Esophagus mucosa (tissue), 1 donor: ENCODE measurements around the gene SMOC1. TPM values are rescaled to one million over a fixed set of nuclear protein-coding genes. Genes with fewer than 3 reads are reported as not detected.
A peak's percentile ranks its signal among the peaks of the same experiment; 100 is the strongest.

Experiments used
- ATAC-seq: fragments of 200-7000 bp; cut with Tn5 transposase; one replicate; pipeline ENCODE4 v1.9.1; 2020
- total RNA-seq: library from RNA; stranded (reverse); gene quantifications from one replicate; pipeline ENCODE4 v1.2.4, GENCODE V29; 2023
- donor health status: DM: yes; HTN: yes; CAD: no.

SMOC1 gene
- total RNA-seq, 1 donor from 2014 or later: 0.12 TPM

DNA sequence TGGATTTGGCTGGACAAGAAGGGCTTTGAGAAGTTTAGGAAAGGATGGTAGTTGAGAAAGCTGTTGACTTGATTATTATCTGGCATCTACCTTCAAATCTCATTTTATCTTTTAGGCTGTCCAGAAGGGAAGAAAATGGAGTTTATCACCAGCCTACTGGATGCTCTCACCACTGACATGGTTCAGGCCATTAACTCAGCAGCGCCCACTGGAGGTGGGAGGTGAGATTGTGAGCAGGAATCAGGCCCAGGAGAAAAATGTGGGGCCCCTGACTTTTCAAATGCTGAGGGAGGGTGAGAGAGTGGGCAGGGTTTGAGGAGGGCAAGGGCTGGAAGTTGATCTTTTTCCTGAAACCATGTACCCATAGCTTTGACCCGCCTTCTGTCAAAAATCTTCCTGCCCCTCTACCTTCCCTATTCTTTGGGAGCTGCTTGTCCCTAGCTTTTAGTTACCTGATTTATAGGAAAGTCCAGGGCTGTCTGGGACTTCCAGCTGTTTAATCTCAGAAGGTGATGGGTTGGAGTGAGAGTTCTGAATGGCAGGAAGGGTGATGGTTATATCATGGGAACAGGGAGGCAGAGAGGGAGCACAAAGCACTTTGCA lies 134.2 kb downstream of the SMOC1 start:
- ATAC-seq: no peak

DNA sequence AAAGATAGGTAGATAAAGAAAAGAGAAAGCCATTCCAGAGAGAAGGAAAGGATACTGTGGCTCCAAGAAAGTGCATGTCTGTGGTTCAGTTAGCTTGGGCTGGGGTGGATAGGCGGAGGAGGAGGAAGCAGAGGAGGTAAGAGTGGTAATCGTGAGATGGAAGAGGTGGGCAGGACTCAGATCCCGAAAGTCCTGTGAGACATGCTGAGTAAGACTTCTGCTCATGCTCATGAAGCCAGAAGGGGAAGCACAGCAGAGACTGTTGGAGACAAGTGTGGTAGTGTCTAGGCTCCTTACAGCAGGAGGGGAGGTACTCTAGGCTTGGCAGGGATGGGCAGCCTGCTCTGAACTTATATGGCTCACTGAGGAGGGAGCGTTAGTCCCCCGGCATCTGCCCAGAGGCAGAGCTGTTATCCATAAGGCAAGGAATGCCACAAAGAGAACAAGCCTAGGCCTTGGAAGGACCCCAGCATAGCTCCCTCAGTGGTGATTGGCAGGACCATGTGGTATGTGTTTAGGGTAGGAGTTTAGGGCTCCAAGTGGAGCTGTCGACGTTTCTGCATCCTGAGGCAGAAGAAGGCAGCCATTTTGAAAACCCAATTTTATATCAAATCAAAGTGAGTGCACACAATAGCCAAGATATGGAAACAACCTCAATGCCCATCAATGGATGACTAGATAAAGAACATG lies 135.3 kb downstream of the SMOC1 start:
- no peak for ATAC-seq

DNA sequence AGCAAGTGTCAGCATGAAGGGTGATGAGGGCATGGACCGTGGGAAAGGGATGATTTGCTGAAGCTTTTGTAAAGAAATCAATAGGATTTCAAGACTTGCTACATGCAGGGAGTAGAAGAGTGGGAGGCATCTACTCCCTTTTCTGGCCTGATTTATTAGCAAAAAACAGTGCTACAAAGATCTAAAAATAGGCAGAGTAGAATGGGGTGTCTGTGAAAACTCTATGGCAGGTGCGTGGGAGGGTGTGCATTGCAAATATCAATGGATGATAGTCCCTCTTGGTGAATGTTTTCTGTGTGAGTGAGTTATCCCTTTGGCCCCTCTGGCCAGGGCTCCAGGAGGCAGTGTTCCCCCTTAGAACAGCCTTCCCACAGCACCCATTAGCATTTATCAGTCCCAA lies 139.0 kb downstream of the SMOC1 start:
- ATAC-seq: no peak

DNA sequence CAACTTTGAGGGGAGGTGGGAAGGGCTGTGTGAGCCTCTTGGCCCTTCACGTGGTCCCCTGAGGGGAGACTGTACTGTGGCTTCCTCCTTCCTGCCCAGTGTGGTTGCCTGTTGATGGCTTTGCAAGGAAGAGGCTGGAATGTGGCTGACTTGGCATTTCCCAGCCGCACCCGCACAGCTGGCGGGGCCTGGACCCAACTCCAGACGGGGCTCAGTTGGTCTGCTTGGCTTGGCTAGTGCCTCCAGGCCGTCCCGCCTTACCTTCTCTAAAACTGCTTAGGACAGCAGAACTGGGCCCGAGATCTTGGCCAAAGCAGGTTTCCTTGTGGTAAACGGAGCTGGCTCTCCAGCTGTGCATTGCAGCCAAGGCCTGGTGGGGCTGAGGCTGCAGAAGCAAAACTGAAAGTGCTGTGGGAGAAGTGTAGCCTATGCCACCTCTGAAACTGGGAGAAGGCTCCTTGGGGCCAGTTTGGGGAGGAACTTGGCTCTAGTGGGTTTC lies 139.5 kb downstream of the SMOC1 start:
- peak; percentile 61 for ATAC-seq

DNA sequence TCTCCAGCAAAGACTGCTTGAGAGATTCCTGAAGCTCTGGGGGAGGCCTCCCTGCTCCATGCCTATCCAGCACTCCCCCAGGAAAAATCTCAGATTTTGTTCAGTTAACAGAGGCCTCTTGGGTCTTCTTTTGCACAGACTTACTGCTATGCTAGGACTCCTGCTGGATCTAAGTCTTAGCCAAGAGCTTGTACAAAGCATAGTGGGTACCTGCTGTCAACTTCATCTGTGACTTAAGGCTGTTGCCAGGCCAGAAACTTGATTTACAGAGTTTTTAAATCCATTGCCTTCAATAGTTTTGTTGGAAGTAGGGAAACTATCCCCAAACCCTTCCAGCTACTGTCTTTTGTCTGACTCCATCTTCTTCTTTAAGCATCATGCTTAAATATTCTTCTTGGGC lies 140.5 kb downstream of the SMOC1 start:
- no peak for ATAC-seq

DNA sequence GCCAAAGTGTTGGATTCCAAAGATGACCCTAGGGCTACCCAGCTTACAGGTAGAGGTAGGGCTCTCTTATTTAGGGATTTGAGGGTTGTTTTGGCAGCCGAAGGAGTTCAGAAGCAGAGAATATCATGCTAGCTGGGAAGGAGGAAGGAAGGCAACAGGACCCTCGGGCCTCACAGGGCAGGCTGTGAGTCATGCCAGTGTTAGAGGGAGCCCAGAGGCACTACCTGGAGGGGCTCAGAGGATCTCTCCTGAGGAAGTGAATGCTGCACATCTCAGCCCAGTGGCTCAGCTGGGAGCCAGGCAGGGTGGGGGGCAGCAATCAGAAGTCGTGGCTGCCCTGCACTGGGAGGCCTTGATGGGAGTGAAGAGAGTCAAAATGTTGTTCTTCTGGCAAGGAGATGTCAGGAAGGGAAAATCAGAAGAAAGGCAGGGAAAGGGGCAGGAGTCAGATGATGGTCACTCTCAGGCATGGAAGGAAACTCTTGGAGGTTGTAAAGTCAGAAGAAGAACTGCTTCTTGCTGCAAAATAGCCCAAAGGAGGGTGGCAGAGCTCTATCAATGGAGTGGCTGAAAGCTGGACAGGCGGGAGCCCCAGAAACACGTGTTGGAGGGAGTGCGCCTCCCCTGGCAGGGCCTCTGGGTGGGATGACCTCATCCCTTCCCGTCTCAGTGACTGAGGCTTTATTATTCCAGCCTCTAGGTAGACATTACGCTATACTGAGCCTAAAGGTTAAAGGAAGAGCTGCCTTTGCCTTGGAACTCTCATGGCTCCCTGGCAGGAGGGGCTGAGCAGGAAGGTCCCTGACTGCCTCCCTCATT lies 141.3 kb downstream of the SMOC1 start:
- ATAC-seq: no peak

DNA sequence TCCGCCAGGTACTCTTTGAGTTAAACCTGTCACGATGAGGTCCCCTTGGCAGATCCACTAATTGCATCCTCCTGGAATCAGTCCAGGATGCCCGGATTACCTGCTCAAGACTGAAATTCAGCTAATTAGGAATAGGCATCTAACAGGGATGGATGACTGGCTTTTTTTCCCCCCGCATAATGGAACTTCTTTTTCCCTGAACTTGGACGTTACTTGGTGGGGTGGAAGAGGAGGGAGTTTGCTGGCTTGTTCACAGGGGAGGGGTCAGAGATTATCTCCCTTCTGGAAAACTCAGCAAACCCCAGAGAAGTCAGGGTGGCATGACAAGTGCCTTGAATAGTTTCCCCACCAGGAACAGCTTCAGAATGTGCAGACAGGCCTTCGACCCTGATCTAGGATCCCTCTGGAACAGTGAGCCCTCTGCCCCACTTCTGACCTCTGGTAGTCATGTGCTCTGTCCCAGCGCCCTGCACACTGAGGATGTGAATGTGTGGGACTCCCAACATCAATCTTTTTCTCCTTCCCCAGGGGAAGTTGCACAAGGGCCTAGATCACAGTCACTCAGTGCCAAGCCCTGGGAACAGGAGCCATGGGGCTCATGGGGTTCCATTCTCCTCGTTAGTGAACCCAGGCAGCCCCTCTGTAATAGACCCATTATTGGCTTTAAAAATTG lies 142.5 kb downstream of the SMOC1 start:
- no peak for ATAC-seq

DNA sequence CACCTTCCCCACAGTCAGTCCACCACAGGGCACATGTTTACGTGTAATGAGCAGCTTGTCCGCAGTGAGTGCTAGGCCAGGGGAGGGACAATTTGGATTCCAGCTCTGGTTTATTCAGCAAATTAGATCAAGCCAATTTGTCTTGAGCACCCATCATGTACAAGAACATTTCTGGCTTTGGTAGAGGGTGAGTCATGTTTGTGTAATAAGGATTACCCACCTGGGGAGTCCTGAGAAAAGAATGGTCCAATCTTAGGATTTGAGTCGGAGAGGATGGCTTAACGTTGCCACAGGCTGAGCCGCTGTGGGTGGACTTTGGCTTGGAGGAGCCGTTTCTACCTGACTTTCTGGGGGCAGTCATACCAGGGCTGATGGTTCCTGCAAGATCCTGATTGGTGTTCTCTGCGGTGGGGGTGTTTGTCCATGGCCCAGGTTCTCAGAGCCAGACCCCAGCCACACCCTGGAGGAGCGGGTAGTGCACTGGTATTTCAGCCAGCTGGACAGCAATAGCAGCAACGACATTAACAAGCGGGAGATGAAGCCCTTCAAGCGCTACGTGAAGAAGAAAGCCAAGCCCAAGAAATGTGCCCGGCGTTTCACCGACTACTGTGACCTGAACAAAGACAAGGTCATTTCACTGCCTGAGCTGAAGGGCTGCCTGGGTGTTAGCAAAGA lies 143.7 kb downstream of the SMOC1 start:
- ATAC-seq: no peak

DNA sequence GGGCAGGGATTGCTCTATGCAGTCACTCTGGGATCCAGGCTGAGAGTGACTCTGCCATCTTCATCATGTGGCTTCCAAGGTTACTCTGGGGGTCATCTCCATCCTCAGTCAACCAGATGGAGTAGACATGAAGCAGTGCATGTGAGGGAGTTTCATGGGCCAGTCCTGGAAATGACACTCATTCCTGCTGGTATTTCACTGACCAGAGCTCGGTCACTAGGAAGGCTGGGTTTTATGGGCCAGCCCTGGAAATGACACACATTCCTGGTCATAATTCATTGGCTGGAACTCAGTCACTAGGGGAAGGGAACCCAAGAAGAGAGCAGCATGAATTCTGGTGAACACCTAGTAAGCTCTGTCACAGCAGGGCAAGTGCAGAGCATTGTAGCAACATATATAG lies 144.7 kb downstream of the SMOC1 start:
- no peak for ATAC-seq

DNA sequence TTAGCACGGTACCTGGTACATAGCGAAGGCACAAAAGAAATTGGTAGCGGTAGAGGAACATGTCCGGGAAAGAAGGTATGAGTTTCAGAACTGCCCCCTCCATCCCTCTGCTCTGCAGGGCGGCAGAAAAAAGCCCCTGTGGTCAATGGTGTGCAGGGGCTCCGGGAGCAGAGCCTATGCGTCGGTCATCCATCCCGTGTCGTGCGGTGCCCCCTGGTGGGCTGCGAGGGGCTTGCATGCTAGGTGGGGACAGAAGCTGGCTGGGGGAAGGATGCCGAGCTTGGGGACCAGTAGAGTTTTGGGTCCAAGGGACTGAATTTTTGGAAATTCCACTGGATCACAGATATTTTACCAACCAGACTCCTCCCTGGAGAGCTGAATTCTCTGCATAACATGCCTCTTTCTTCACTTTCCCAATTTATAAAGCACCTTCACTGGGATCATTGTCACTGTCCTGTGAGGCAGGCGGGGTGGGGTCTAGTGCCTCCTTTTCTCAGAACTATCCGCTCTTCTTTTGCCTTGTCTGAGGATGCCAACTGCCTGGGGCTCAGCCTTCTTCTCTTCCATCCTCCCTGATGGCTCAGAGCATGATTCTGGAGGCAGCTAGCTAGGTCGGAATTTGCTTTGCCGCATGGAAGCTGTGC lies 148.7 kb downstream of the SMOC1 start:
- peak; percentile 62 for ATAC-seq

DNA sequence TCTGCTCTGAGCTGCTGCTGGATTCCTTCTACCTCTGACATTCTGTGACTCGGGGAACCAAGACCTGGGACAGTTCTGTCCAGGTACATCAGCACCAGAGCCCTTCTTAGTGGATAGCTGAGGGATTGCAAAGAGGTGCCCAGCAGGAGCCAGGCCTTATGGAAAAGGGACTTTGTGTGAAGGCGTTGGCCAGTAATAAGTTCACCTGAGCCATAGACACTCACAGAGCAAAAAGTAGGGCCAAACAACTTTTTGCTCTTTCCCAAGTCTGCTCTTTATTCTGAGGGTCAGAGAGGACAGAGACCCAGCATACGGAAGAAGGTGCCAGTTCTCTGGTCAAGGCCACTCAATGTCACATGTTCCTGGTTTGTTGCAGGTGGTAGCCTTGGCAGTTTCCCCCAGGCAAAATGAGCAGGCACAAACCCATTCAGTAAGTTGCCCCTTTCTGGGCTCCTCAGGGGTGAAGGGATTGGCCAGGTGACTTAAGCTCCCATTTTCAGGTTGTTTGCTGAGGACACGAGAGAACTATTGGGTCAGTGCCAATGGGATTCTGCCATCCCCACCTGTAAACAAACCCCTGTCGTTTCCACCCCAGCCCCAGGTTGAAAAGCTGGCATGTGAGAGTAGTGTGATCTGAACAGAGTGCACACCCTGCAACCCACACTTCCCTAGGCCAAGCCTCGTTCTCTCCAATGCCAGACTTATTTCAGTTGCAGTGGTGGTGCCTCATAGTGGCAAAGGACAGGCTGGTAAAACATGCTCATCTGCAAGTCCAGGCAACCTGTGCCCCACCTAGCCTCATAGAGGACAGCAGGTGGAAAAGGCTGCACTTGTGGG lies 150.3 kb downstream of the SMOC1 start:
- ATAC-seq: no peak

DNA sequence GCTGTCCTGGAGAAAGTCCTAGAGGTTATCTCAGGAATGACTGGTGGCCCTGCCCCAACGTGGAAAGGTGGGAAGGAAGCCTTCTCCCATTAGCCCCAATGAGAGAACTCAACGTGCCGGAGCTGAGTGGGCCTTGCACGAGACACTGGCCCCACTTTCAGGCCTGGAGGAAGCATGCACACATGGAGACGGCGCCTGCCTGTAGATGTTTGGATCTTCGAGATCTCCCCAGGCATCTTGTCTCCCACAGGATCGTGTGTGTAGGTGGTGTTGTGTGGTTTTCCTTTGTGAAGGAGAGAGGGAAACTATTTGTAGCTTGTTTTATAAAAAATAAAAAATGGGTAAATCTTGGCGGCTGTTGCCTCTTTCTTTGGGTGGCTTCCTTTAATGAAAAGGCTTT lies 152.8 kb downstream of the SMOC1 start:
- no peak for ATAC-seq

DNA sequence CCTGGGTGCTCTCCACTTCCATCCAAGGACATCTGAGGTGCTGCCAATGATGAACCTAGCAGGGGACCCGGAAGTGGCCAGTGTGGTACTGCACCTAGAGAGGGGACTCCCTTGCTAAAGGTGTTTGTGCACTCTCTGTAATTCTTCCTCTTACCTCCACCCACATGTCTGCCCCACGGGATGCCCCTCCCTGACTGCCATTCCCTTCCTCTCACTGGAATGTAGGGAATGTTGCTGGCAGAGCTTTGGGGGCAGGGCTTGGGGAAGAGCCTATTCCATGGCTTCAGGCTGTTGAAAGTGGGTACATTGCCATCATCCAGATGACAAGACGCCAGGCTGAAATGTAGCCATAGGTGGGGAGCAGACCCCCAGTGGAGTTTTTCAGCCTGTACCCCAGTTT lies 153.2 kb downstream of the SMOC1 start:
- no peak for ATAC-seq

DNA sequence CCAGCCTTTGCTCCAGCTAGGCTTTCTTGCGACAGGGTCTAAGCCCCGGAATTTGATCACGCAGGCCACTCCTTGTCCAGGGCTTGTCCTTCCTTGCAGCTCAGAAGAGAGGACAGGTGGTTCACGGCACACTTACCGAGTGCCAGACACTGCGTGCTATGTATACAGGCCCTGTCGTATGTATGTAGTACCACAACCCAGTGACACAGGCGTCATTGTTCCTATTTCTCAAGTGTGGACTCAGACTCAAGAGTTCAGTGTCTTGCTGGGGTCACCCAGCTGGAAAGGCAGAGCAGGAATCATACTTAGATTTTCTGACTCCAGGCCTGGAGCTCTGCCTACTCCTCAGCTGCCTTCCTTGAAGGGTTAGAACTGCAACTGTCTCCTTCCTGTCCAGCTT lies 153.9 kb downstream of the SMOC1 start:
- no peak for ATAC-seq

DNA sequence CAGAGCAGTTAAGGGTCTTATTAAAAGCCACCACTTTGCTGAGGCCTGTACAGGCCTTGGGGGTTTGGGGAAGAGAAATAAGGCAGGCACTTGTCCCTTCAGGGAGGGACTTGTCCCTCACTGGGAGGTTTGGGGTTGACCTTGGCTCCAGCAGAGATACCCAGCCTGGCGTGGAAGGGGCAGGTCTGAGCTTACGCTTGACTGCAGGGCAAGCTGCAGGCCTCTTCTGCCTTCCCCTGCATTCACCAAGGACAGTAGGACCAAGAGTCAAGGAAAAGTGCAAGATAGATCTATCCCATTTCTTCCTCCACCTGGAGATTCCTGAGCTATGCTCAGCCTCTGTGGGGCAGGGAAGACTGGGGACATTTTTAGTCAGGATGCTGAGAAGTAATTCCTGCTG lies 154.3 kb downstream of the SMOC1 start:
- no peak for ATAC-seq

DNA sequence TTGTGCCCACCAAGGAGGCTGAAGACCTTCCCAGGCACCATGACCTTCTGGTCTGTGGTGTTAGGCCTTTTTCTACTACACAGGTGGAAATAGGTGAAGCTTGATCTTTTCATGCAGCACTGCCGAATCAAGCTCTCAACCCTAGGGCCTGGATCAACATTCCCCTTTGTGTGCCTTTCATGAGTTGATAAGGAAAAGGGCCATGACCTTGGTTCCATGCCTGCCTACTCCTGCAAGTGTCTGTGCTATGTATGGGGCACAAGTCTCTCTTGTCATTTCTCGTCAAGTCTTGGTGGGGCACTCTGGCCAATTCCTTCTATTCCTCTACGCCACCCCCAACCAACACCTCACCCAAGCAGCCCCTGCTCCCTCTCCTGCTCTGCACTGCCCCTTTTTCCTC lies 155.0 kb downstream of the SMOC1 start:
- no peak for ATAC-seq

DNA sequence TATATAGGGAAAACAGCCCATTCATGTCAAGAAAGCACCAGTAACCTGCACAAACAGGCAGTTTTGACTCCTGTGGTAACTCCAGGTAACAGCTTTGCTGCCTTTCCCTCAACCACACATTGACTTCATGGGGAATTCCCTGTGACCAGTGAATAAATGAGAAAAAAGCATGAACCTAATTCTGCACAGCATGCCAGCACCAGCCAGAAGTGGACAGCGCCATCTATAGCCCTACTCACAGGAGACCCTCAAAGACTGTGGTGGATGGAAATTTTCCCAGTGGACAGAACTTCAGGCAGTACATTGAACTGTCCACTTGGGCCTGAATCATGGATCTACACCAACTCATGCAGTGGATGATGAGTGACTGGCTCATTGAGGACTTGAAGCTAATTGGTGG lies 157.4 kb downstream of the SMOC1 start:
- no peak for ATAC-seq

DNA sequence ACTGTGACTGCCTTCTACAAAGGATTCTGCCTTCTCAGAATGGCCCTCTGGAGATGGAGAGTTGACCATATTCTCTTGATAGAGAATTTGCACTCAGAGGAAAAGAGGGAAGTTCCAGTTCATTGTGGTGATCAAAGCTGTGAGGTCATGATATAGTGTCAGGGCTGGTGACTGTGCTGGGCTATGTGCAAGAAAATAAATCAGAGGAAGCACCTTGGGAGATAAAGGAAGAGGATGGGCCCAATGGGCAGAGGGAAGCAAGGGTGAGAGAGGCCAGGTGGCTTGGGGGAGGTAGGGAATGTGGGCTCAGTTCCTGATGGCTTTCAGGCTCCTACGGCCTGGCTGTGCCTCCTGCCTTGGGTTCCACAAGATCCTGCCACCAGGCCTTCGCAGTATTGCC lies 163.8 kb downstream of the SMOC1 start:
- no peak for ATAC-seq

DNA sequence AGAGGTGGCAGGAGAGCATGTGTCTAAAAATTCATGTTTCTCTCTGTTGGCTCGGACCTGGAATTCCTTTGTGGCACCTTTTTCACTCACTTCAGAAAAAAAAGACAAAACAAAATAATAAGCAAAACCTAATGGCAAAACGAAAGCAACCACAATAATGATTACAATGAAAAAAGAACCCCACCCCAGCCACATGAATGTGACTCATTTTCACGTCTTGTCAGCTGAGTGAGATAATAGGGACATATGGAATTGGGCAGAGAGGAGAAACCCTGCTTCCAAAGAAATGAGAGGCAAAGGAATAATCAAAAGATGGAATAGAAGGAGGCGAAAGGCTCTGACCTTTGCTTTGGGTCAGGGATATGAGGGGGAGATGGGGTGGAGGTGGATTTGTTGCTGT lies 166.1 kb downstream of the SMOC1 start:
- ATAC-seq: no peak

DNA sequence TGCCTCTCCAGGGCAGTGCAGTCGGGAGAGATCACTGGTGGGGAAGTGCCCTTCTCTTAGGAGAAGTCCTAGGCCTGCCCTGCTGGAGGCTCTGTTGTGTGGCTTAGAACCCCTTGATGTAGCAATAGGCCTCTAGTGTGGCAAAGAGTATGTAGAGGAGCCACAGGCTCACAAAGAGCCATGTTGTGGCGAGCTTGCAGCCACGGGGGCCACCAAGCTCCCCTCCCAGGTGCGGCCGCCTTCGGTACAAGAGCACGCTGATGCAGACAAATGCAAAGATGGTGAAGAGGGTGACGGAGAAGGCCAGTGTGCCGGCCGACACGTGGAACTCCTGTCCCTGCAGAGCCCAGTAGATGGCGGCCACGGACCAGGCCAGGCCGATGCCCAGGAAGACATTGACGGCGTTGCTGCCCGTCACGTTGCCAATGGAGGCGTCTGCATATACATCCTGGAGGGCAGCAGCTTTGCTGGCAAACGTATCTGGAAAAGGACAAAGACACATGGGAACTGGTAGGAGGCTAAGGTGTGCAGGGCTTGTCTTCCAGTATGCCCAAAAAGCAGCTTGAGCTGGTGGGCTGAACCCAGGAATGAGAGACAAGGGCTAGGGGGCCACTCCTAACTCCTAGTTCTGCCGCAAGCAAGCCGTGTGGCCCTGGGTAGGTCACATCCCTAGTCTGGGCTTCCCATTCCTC lies 166.8 kb downstream of the SMOC1 start:
- peak; percentile 83 for ATAC-seq
